Transverse colon (tissue), 4 donors: ENCODE results near the gene PDGFD. TPM values are rescaled to one million over a fixed set of nuclear protein-coding genes. Genes with fewer than 3 reads are reported as not detected.
"Not testable (repeated sequence)": the region's sequence is repeated elsewhere in the genome, so short reads cannot be mapped to it uniquely, and the experiment has no call there.

Experiments
- DNase-seq: peaks from one replicate; pipeline ENCODE4 v3.0.0-alpha.2; 2019
- H3K27ac ChIP-seq, 4 donors: fragments of 200-600 bp; sonication (generic); 2 replicates each; pipeline ENCODE4 v1.5.1; 2016 to 2018; ENCODE audit warnings: inconsistent platforms in 4 of 4
- H3K27me3 ChIP-seq: fragments of 200-600 bp; sonication (generic); 2 replicates; pipeline ENCODE4 v1.5.1; 2017; ENCODE audit warnings: inconsistent platforms
- H3K36me3 ChIP-seq, 4 donors: fragments of 200-600 bp; sonication (generic); 2 replicates each; pipeline ENCODE4 v1.5.1; 2017 to 2019; ENCODE audit warnings: inconsistent platforms in 4 of 4
- H3K4me1 ChIP-seq, 4 donors: fragments of 200-600 bp; sonication (generic); 2 replicates each; pipeline ENCODE4 v1.5.1; 2017 to 2020; ENCODE audit warnings: inconsistent platforms in 4 of 4
- H3K4me3 ChIP-seq, 4 donors: fragments of 200-600 bp; sonication (generic); 1 replicate in 1 of 4; 2 replicates in 3 of 4; pipeline versions ENCODE4 v1.5.1 to v1.6.1; 2017 to 2019; ENCODE audit warnings: inconsistent platforms in 4 of 4
- H3K9me3 ChIP-seq, 2 donors: fragments of 200-600 bp; sonication (generic); 2 replicates each; pipeline ENCODE4 v1.5.1; 2017 to 2019; ENCODE audit warnings: inconsistent platforms in 2 of 2
- CTCF ChIP-seq, 5 experiments: fragments of 200-600 bp in 3 of 5; fragments of 450-650 bp in 2 of 5; sonication (generic) in 3 of 5; IDR thresholded peaks; 1 replicate in 2 of 5; 2 replicates in 3 of 5; pipeline ENCODE4 v1.5.1; 2016 to 2017; ENCODE audit warnings: antibody characterized with exemption in 5 of 5, inconsistent platforms in 3 of 5, mild to moderate bottlenecking in 2 of 5, moderate library complexity in 1 of 5
- EP300 ChIP-seq: sonication (generic); formaldehyde crosslinking; IDR thresholded peaks from one replicate; pipeline ENCODE4 v1.6.1; 2017; ENCODE audit warnings: antibody characterized with exemption, low read depth
- POLR2A ChIP-seq: fragments of 450-650 bp; IDR thresholded peaks from one replicate; pipeline ENCODE4 v1.6.1; 2016; ENCODE audit warnings: antibody characterized with exemption, mild to moderate bottlenecking, moderate library complexity
- POLR2AphosphoS5 ChIP-seq, 3 donors: sonication (generic); formaldehyde crosslinking; IDR thresholded peaks; one replicate each; pipeline ENCODE4 v1.6.1; 2016; ENCODE audit warnings: antibody characterized with exemption in 3 of 3
- WGBS, 2 donors: methylation state at CpG; one replicate each; pipeline ENCODE4 v1.1.5; 2018; ENCODE audit warnings: low coverage in 1 of 2; 5-methylcytosine and 5-hydroxymethylcytosine counted together
- in situ Hi-C, 4 donors: fragments of 200-750 bp; cut with MboI; loops; one replicate each; pipeline versions ENCODE4 v1.15.0 to v1.15.1; 2017; ENCODE audit warnings: low sequenced_read_pairs in 3 of 4, low pct_ligation_motif_present in 1 of 4, low pct_unique_long_range_greater_than_20kb in 1 of 4
- intact Hi-C: fragments of 100-400 bp; cut with DNase I; formaldehyde crosslinking; loops from one replicate; pipeline ENCODE4 v1.15.1; 2023; ENCODE audit warnings: low total_unique reads
- total RNA-seq, 4 donors: library from RNA; depleted of rRNA; stranded (reverse); fragments of >200 nt; gene quantifications; one replicate each; pipeline ENCODE4 v1.1.0, GENCODE V29; 2016

PDGFD gene
- total RNA-seq, 4 donors from 2014 or later: 2.3 to 6.0 (median 3.8) TPM; not detected in 1

GRCh38 chr11:104053743-104054478 lies 110.0 kb downstream of the PDGFD start:
- 59 to 71% methylated on average over 5 of the region's 5 CpGs for WGBS, 2 donors
- intact Hi-C loops: no loop called here
- no peak overlapping the region for H3K27ac ChIP-seq
- in situ Hi-C loops: no loop called here
- TF ChIP-seq CTCF (IDR thresholded peaks at IDR 0.05): no peak
- no peak for TF ChIP-seq POLR2A
- no peak for TF ChIP-seq POLR2AphosphoS5 (IDR thresholded peaks at IDR 0.05)
- no peak for TF ChIP-seq EP300
- H3K9me3 ChIP-seq: no peaks in the 10 kb centered on the region
- no peaks in the 10 kb centered on the region for H3K4me1 ChIP-seq
- DNase-seq: no peak
- H3K27me3 ChIP-seq: no peaks in the 10 kb centered on the region
- H3K4me3 ChIP-seq: no peak overlapping the region
- H3K36me3 ChIP-seq: no peaks in the 10 kb centered on the region

GRCh38 chr11:104051778-104052177 lies 112.2 kb downstream of the PDGFD start:
- Histone ChIP-seq H3K4me3 (no peak overlapping the region), H3K4me1 (no peaks in the 10 kb centered on the region), H3K36me3 (no peaks in the 10 kb centered on the region), H3K9me3 (no peaks in the 10 kb centered on the region), H3K27me3 (no peaks in the 10 kb centered on the region), H3K27ac (no peak overlapping the region)
- WGBS, 2 donors: 73 to 76% methylated on average over 4 of the region's 4 CpGs
- DNase-seq: no peak
- TF ChIP-seq CTCF (IDR thresholded peaks at IDR 0.05) (no peak), POLR2AphosphoS5 (IDR thresholded peaks at IDR 0.05) (no peak), EP300 (no peak)
- in situ Hi-C loops: no loop called here
- intact Hi-C loops: no loop called here

GRCh38 chr11:104049116-104049515 lies 114.8 kb downstream of the PDGFD start:
- TF ChIP-seq POLR2A (no peak), EP300 (no peak), POLR2AphosphoS5 (IDR thresholded peaks at IDR 0.05) (no peak), CTCF (IDR thresholded peaks at IDR 0.05) (no peak)
- no peak for DNase-seq
- Histone ChIP-seq H3K4me3 (no peak overlapping the region), H3K36me3 (no peaks in the 10 kb centered on the region), H3K27me3 (no peaks in the 10 kb centered on the region), H3K4me1 (no peaks in the 10 kb centered on the region), H3K27ac (no peak overlapping the region), H3K9me3 (no peaks in the 10 kb centered on the region)
- in situ Hi-C loops (no loop called here), intact Hi-C loops (no loop called here)
- WGBS, 2 donors: 66 to 81% methylated on average over 4 of the region's 4 CpGs

GRCh38 chr11:104046858-104047257 lies 117.1 kb downstream of the PDGFD start:
- in situ Hi-C loops, intact Hi-C loops, H3K36me3 ChIP-seq, H3K27me3 ChIP-seq, H3K9me3 ChIP-seq, H3K4me3 ChIP-seq, DNase-seq, H3K4me1 ChIP-seq, H3K27ac ChIP-seq: not testable (repeated sequence)
- 91 to 96% methylated on average over 3 of the region's 3 CpGs for WGBS, 2 donors

- H3K36me3 ChIP-seq: no peaks in the 10 kb centered on the region
- no peaks in the 10 kb centered on the region for H3K27me3 ChIP-seq
- in situ Hi-C loops (no loop called here), intact Hi-C loops (no loop called here)
- no peak overlapping the region for H3K4me3 ChIP-seq
- TF ChIP-seq POLR2A (no peak), EP300 (no peak), POLR2AphosphoS5 (IDR thresholded peaks at IDR 0.05) (no peak), CTCF (IDR thresholded peaks at IDR 0.05) (no peak)
- no peaks in the 10 kb centered on the region for H3K9me3 ChIP-seq
- no peak for DNase-seq
- no peaks in the 10 kb centered on the region for H3K4me1 ChIP-seq
- WGBS, 2 donors: 80 to 100% methylated on average over 1 to 2 of the region's 2 CpGs
- H3K27ac ChIP-seq: no peak overlapping the region
Measured at GRCh38 chr11:104046331-104046730, 117.6 kb downstream of the PDGFD start.
